Measurements from ENCODE around the gene NEURL1. TPM values are rescaled to one million over a fixed set of nuclear protein-coding genes. Genes with fewer than 3 reads are reported as not detected.

Gene NEURL1
- total and polyA plus RNA-seq, 2 experiments from 2014 or later: 2.3 to 4.6 TPM

DNA sequence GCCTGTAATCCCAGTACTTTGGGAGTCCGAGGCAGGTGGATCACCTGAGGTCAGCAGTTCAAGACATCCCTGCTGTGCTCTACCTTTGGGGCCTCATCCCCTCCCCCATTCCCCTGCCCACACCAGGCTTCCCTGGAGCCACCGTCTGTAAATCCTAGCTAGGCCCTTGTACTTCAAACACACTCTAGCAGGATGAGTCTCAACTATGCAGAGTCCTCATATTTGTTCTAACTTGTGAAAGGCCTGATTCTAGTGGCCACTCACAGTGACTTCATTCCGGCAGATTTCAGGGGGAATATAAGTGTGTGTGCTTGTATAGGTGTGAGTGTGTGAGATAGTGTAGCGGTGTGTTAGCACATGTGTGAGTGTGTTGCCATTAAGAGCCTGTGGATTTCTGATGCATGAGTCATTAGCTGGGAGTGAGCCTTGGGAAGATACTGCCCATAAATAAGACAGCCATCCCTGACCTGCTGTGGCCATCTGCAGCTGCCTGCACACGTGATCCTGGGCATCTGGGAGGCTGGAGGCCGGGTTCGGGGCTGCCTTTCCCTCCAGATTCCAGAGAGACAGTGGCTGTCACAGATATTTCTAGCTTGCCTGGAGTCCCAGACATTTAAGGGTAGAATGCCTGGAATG is 1.7 kb upstream of the NEURL1 start:
- DNase-seq (ENCODE audit: low spot score): peak; percentile 88
- H3K79me2 ChIP-seq: no peaks in the 10 kb centered on the region
- no peaks in the 10 kb centered on the region for H4K20me1 ChIP-seq (ENCODE audit: insufficient read depth, poor library complexity, severe bottlenecking)
- peak overlapping the region; percentile 73 for H3K27ac ChIP-seq
- H3K9me2 ChIP-seq (replicated peaks; ENCODE audit: insufficient read depth): no peaks in the 10 kb centered on the region
- H3K4me3 ChIP-seq: no peak overlapping the region
- H3K4me1 ChIP-seq (ENCODE audit: insufficient read depth): peaks cover 21% of the 10 kb centered on the region
- no peaks in the 10 kb centered on the region for H3K36me3 ChIP-seq (replicated peaks; ENCODE audit: insufficient read depth, low read depth)
- WGBS (ENCODE audit: low lambda C conversion rate, missing lambda C conversion rate): 21% methylated on average over 7 of the region's 7 CpGs
- TF ChIP-seq EZH2 (IDR thresholded peaks at IDR 0.05; ENCODE audit: borderline replicate concordance) (no peak), EZH2phosphoT487 (IDR thresholded peaks at IDR 0.05; ENCODE audit: low read depth, severe bottlenecking, unreplicated experiment) (no peak)
- TF ChIP-seq, protein P1, sequence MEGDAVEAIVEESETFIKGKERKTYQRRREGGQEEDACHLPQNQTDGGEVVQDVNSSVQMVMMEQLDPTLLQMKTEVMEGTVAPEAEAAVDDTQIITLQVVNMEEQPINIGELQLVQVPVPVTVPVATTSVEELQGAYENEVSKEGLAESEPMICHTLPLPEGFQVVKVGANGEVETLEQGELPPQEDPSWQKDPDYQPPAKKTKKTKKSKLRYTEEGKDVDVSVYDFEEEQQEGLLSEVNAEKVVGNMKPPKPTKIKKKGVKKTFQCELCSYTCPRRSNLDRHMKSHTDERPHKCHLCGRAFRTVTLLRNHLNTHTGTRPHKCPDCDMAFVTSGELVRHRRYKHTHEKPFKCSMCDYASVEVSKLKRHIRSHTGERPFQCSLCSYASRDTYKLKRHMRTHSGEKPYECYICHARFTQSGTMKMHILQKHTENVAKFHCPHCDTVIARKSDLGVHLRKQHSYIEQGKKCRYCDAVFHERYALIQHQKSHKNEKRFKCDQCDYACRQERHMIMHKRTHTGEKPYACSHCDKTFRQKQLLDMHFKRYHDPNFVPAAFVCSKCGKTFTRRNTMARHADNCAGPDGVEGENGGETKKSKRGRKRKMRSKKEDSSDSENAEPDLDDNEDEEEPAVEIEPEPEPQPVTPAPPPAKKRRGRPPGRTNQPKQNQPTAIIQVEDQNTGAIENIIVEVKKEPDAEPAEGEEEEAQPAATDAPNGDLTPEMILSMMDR (IDR thresholded peaks at IDR 0.05; ENCODE audit: poor library complexity): no peak
- H3K27me3 ChIP-seq: peaks cover 26% of the 10 kb centered on the region
- H2AFZ ChIP-seq: no peak overlapping the region
- peak overlapping the region; percentile 7 for H3K4me2 ChIP-seq
- no peaks in the 10 kb centered on the region for H3K9me3 ChIP-seq (ENCODE audit: low read depth)

- Histone ChIP-seq H3K36me3 (replicated peaks; ENCODE audit: insufficient read depth, low read depth) (no peaks in the 10 kb centered on the region), H3K4me1 (ENCODE audit: insufficient read depth) (peaks cover 21% of the 10 kb centered on the region), H3K27ac (peak overlapping the region; percentile 58), H3K79me2 (no peaks in the 10 kb centered on the region), H3K9me2 (replicated peaks; ENCODE audit: insufficient read depth) (no peaks in the 10 kb centered on the region), H3K27me3 (peaks cover 30% of the 10 kb centered on the region), H3K9me3 (ENCODE audit: low read depth) (no peaks in the 10 kb centered on the region), H3K4me3 (no peak overlapping the region), H2AFZ (no peak overlapping the region), H3K4me2 (peak overlapping the region; percentile 99), H4K20me1 (ENCODE audit: insufficient read depth, poor library complexity, severe bottlenecking) (no peaks in the 10 kb centered on the region)
- TF ChIP-seq, protein P1 (IDR thresholded peaks at IDR 0.05; ENCODE audit: poor library complexity): no peak
- TF ChIP-seq EZH2 (IDR thresholded peaks at IDR 0.05; ENCODE audit: borderline replicate concordance): no peak
- TF ChIP-seq EZH2phosphoT487 (IDR thresholded peaks at IDR 0.05; ENCODE audit: low read depth, severe bottlenecking, unreplicated experiment): no peak
- 85% methylated on average over 5 of the region's 5 CpGs for WGBS (ENCODE audit: low lambda C conversion rate, missing lambda C conversion rate)
- DNase-seq (ENCODE audit: low spot score): no peak
Observed at GRCh38 chr10:103492655-103493261, 747 bp upstream of the NEURL1 start.

- H3K4me3 ChIP-seq: peak overlapping the region; percentile 83
- no peaks in the 10 kb centered on the region for H3K36me3 ChIP-seq (replicated peaks; ENCODE audit: insufficient read depth, low read depth)
- H3K4me2 ChIP-seq: peak overlapping the region; percentile 99
- peaks cover 30% of the 10 kb centered on the region for H3K27me3 ChIP-seq
- peak overlapping the region; percentile 71 for H2AFZ ChIP-seq
- H3K9me2 ChIP-seq (replicated peaks; ENCODE audit: insufficient read depth): no peaks in the 10 kb centered on the region
- DNase-seq (ENCODE audit: low spot score): peak; percentile 41
- WGBS (ENCODE audit: low lambda C conversion rate, missing lambda C conversion rate): 4% methylated on average over 27 of the region's 92 CpGs
- H3K4me1 ChIP-seq (ENCODE audit: insufficient read depth): peaks cover 21% of the 10 kb centered on the region
- H3K9me3 ChIP-seq (ENCODE audit: low read depth): no peaks in the 10 kb centered on the region
- TF ChIP-seq EZH2phosphoT487 (IDR thresholded peaks at IDR 0.05; ENCODE audit: low read depth, severe bottlenecking, unreplicated experiment): no peak
- no peak overlapping the region for H3K27ac ChIP-seq
- no peaks in the 10 kb centered on the region for H3K79me2 ChIP-seq
- no peaks in the 10 kb centered on the region for H4K20me1 ChIP-seq (ENCODE audit: insufficient read depth, poor library complexity, severe bottlenecking)
Observed at GRCh38 chr10:103493916-103494877, 692 bp downstream of the NEURL1 start.

Data from hepatocyte (in vitro differentiated cells).